HL-60/S4 (cell line): Measurements from ENCODE around the gene FABP1.

Source experiments
- in situ Hi-C: fragments of 300-500 bp; cut with MboI; formaldehyde crosslinking; loops from 2 replicates; pipeline ENCODE4 v1.14.3; 2022; ENCODE audit warnings: low sequenced_read_pairs

The FABP1 gene

GRCh38 chr2:88116669-88117432 lies 11.0 kb downstream of the FABP1 start:
- in situ Hi-C loops: no loop called here

GRCh38 chr2:88115825-88116518 lies 11.9 kb downstream of the FABP1 start:
- in situ Hi-C loops: no loop called here

GRCh38 chr2:88114889-88115288 lies 13.0 kb downstream of the FABP1 start:
- in situ Hi-C loops: no loop called here

- in situ Hi-C loops: no loop called here
Observed at GRCh38 chr2:88113069-88113468, 14.8 kb downstream of the FABP1 start.

GRCh38 chr2:88110830-88111229 lies 17.0 kb downstream of the FABP1 start:
- in situ Hi-C loops: no loop called here

- in situ Hi-C loops: no loop called here
Observed at GRCh38 chr2:88108796-88109195, 19.1 kb downstream of the FABP1 start.

- in situ Hi-C loops: no loop called here
Observed at GRCh38 chr2:88100489-88100858, 27.4 kb downstream of the FABP1 start.

- in situ Hi-C loops: no loop called here
Observed at GRCh38 chr2:88099798-88100488, 27.9 kb downstream of the FABP1 start.

- in situ Hi-C loops: no loop called here
Observed at GRCh38 chr2:88098558-88098900, 29.3 kb downstream of the FABP1 start.

GRCh38 chr2:88097891-88098557 lies 29.8 kb downstream of the FABP1 start:
- in situ Hi-C loops: no loop called here

GRCh38 chr2:88097192-88097591 lies 30.7 kb downstream of the FABP1 start:
- in situ Hi-C loops: no loop called here

GRCh38 chr2:88096708-88097107 lies 31.2 kb downstream of the FABP1 start:
- in situ Hi-C loops: no loop called here

- in situ Hi-C loops: no loop called here
Observed at GRCh38 chr2:88095022-88095421, 32.8 kb downstream of the FABP1 start.

- in situ Hi-C loops: no loop called here
Observed at GRCh38 chr2:88092773-88093172, 35.1 kb downstream of the FABP1 start.

- in situ Hi-C loops: no loop called here
Observed at GRCh38 chr2:88091943-88092342, 35.9 kb downstream of the FABP1 start.

GRCh38 chr2:88090446-88091283 lies 37.2 kb downstream of the FABP1 start:
- in situ Hi-C loops: no loop called here

- in situ Hi-C loops: no loop called here
Observed at GRCh38 chr2:88088999-88089398, 38.9 kb downstream of the FABP1 start.

GRCh38 chr2:88087763-88088162 lies 40.1 kb downstream of the FABP1 start:
- in situ Hi-C loops: no loop called here

- in situ Hi-C loops: no loop called here
Observed at GRCh38 chr2:88087073-88087472, 40.8 kb downstream of the FABP1 start.

GRCh38 chr2:88086401-88086800 lies 41.5 kb downstream of the FABP1 start:
- in situ Hi-C loops: no loop called here

- in situ Hi-C loops: no loop called here
Observed at GRCh38 chr2:88085602-88086001, 42.3 kb downstream of the FABP1 start.
